Sciatic nerve (tissue), 2 donors: ENCODE results near the gene MSRB1. TPM values are rescaled to one million over a fixed set of nuclear protein-coding genes. Genes with fewer than 3 reads are reported as not detected.
"Not testable (repeated sequence)": the region's sequence is repeated elsewhere in the genome, so short reads cannot be mapped to it uniquely, and the experiment has no call there.

Experiments
- ATAC-seq: fragments of 200-7000 bp; cut with Tn5 transposase; one replicate; pipeline ENCODE4 v1.9.1; 2020; ENCODE audit warnings: mild to moderate bottlenecking, moderate library complexity
- DNase-seq: peaks from one replicate; pipeline ENCODE4 v3.0.0-alpha.2; 2020; ENCODE audit warnings: low spot score
- intact Hi-C: fragments of 100-400 bp; cut with DNase I; formaldehyde crosslinking; loops from one replicate; pipeline ENCODE4 v1.14.2; 2022
- total RNA-seq: library from RNA; stranded (reverse); fragmentation: NEBNext Ultra II Directional; extraction: Animal tissue kit (Norgen Biotek cat#: 25700); gene quantifications from one replicate; pipeline ENCODE4 v1.2.1, GENCODE V29; 2021
- donor health status: DM: no; HTN: no; CAD: no.
- donor health status: DM: no; HTN: no; CAD: no.

The MSRB1 gene
- total RNA-seq, 1 donor from 2014 or later = 16.0 TPM

GRCh38 chr16:1964506-1965395, 21.8 kb upstream of the MSRB1 start, which contains the start of gene RPS2:
Gene RPS2 (minus strand): TSS chr16:1964826. CDS start chr16:1964625, 201 bp downstream.
- intact Hi-C loops = no loop called here
- DNase-seq = peak; percentile 100
- peak; percentile 98 for ATAC-seq

- ATAC-seq (no peak), DNase-seq (no peak)
- intact Hi-C loops = no loop called here
Observed at GRCh38 chr16:1963806-1964505, 21.0 kb upstream of the MSRB1 start.

GRCh38 chr16:1962161-1963153, 19.5 kb upstream of the MSRB1 start:
- DNase-seq, ATAC-seq, intact Hi-C loops: not testable (repeated sequence)

- ATAC-seq (no peak), DNase-seq (no peak)
- intact Hi-C loops = loop anchor here (2.0 kb wide), 1 partner anchor 17 kb away; no protein-coding TSS in a partner anchor
Observed at GRCh38 chr16:1961651-1962067, 18.7 kb upstream of the MSRB1 start.

- no peak for ATAC-seq
Observed at GRCh38 chr16:1960665-1961630, 17.9 kb upstream of the MSRB1 start.

GRCh38 chr16:1959269-1960039, 16.5 kb upstream of the MSRB1 start, which contains the start of gene NDUFB10:
Gene NDUFB10 (plus strand): TSS chr16:1959538. CDS start chr16:1959625, 87 bp downstream.
- DNase-seq (peak; percentile 95), ATAC-seq (peak; percentile 94)
- intact Hi-C loops = loop anchor here (2.0 kb wide), 1 partner anchor 19 kb away; no protein-coding TSS in a partner anchor

More at GRCh38 chr16:1960665-1961630, 17.9 kb upstream of the MSRB1 start:
- intact Hi-C loops = loop anchor here (2.0 kb wide), 1 partner anchor 18 kb away; no protein-coding TSS in a partner anchor
- DNase-seq = no peak

- ATAC-seq (peak; percentile 20), DNase-seq (no peak)
- intact Hi-C loops = no loop called here
Observed at GRCh38 chr16:1958715-1959268, 15.8 kb upstream of the MSRB1 start.

GRCh38 chr16:1958143-1958491, 15.1 kb upstream of the MSRB1 start:
- not testable (repeated sequence) for ATAC-seq, DNase-seq

GRCh38 chr16:1957434-1958142, 14.6 kb upstream of the MSRB1 start:
- ATAC-seq, DNase-seq, intact Hi-C loops: not testable (repeated sequence)

More at GRCh38 chr16:1958143-1958491, 15.1 kb upstream of the MSRB1 start:
- intact Hi-C loops = not testable (repeated sequence)

GRCh38 chr16:1953734-1954133, 10.7 kb upstream of the MSRB1 start:
- no peak for ATAC-seq
- intact Hi-C loops = no loop called here
- DNase-seq = no peak

- intact Hi-C loops = no loop called here
- ATAC-seq (no peak), DNase-seq (no peak)
Observed at GRCh38 chr16:1950559-1950958, 7.6 kb upstream of the MSRB1 start.

GRCh38 chr16:1950047-1950446, 7.0 kb upstream of the MSRB1 start:
- DNase-seq = no peak
- intact Hi-C loops = no loop called here
- ATAC-seq = no peak

GRCh38 chr16:1949507-1949906, 6.5 kb upstream of the MSRB1 start:
- ATAC-seq = no peak
- intact Hi-C loops = no loop called here
- DNase-seq = no peak

- intact Hi-C loops = no loop called here
- no peak for ATAC-seq
- DNase-seq = no peak
Observed at GRCh38 chr16:1947369-1947670, 4.3 kb upstream of the MSRB1 start.

GRCh38 chr16:1946495-1947368, 3.7 kb upstream of the MSRB1 start:
- DNase-seq (no peak), ATAC-seq (no peak)
- intact Hi-C loops = no loop called here
